NCI-H187 treated with DMSO at 0.1 percent for 48 hours (cell line): ENCODE data around the gene SRPK3.

ENCODE experiments used
- DNase-seq: peaks from one replicate; lab custom pipeline; 2025; lab: John Stamatoyannopoulos, UW

The SRPK3 gene

GRCh38 chrX:153770601-153771414 is 10.0 kb upstream of the SRPK3 start:
- no peak for DNase-seq

- no peak for DNase-seq
Measured at GRCh38 chrX:153771415-153772315, 9.2 kb upstream of the SRPK3 start.

- no peak for DNase-seq
Measured at GRCh38 chrX:153772316-153773217, 8.3 kb upstream of the SRPK3 start.

GRCh38 chrX:153773218-153773611 is 7.6 kb upstream of the SRPK3 start:
- DNase-seq, result no peak

GRCh38 chrX:153773741-153774575 is 6.9 kb upstream of the SRPK3 start:
- DNase-seq, result no peak

GRCh38 chrX:153774576-153775292 is 6.1 kb upstream of the SRPK3 start:
- no peak for DNase-seq

- DNase-seq, result no peak
Measured at GRCh38 chrX:153775293-153776119, 5.3 kb upstream of the SRPK3 start.

- DNase-seq, result no peak
Measured at GRCh38 chrX:153776120-153776599, 4.7 kb upstream of the SRPK3 start.

GRCh38 chrX:153776611-153777045 is 4.2 kb upstream of the SRPK3 start:
- DNase-seq, result no peak

GRCh38 chrX:153777261-153778090 is 3.4 kb upstream of the SRPK3 start:
- no peak for DNase-seq

GRCh38 chrX:153778181-153778580 is 2.7 kb upstream of the SRPK3 start:
- no peak for DNase-seq

- no peak for DNase-seq
Measured at GRCh38 chrX:153778684-153779101, 2.1 kb upstream of the SRPK3 start.

GRCh38 chrX:153779891-153780677 is 757 bp upstream of the SRPK3 start:
- DNase-seq, result no peak

GRCh38 chrX:153781428-153782047 is 697 bp downstream of the SRPK3 start:
- DNase-seq, result no peak

GRCh38 chrX:153782313-153782712 is 1.5 kb downstream of the SRPK3 start:
- DNase-seq, result no peak

- DNase-seq, result no peak
Measured at GRCh38 chrX:153782871-153783270, 2.0 kb downstream of the SRPK3 start.

- no peak for DNase-seq
Measured at GRCh38 chrX:153783378-153784013, 2.7 kb downstream of the SRPK3 start.
